Measurements from ENCODE around the gene MYO5B.

MYO5B gene

DNA sequence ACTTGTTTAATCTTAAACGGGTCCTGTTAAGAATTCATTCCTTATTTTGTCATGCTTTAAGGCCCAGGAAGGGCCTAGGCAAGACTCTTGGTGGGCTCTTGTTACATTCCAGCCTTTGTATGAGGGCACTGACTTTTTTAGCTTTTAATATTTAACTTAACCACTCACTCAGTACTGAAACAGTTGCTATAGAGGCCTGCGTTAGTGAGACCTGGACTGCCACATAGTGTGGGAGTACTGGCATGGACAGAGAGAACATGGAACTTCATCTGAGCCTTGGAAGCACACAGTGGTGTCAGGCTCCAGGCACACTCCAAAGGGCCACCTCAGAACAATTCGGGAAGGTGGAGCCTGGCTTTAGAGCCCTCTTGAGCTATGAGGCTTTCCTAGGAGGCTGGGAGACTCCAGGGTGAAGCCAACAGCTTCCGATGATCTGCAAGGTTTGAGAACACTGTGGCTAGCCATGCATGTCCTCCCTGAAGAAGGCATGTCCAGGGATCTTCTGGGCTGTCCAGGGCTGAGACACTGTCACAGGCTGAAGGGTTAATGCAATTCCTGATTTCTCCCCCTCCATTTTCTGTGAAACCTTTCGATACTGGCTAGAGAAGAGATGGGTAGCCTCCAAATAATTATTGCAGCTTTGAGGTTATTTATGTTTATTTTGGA is 226.2 kb downstream of the MYO5B start:
- H3K27ac ChIP-seq = no peak overlapping the region
- in situ Hi-C loops (cut with HindIII; ENCODE audit: low pct_ligation_motif_present, low sequenced_read_pairs) = no loop called here
- no peak for TF ChIP-seq CTCF (IDR thresholded peaks at IDR 0.05; ENCODE audit: low read depth, low read length, missing control alignments)
- no peaks in the 10 kb centered on the region for H3K36me3 ChIP-seq (replicated peaks)
- no peak overlapping the region for H3K4me3 ChIP-seq (ENCODE audit: low read depth, low read length)
- DNase-seq = no peak
- H3K27me3 ChIP-seq (replicated peaks) = no peaks in the 10 kb centered on the region

GRCh38 chr18:49967636-49968313 is 227.2 kb downstream of the MYO5B start:
- Histone ChIP-seq H3K36me3 (replicated peaks) (no peaks in the 10 kb centered on the region), H3K27ac (no peak overlapping the region), H3K4me3 (ENCODE audit: low read depth, low read length) (no peak overlapping the region), H3K27me3 (replicated peaks) (no peaks in the 10 kb centered on the region)
- DNase-seq = no peak
- in situ Hi-C loops (cut with HindIII; ENCODE audit: low pct_ligation_motif_present, low sequenced_read_pairs) = no loop called here
- TF ChIP-seq CTCF (IDR thresholded peaks at IDR 0.05; ENCODE audit: low read depth, low read length, missing control alignments) = no peak

- H3K4me3 ChIP-seq (ENCODE audit: low read depth, low read length) = no peak overlapping the region
- H3K27me3 ChIP-seq (replicated peaks) = no peaks in the 10 kb centered on the region
- in situ Hi-C loops (cut with HindIII; ENCODE audit: low pct_ligation_motif_present, low sequenced_read_pairs) = no loop called here
- no peak for TF ChIP-seq CTCF (IDR thresholded peaks at IDR 0.05; ENCODE audit: low read depth, low read length, missing control alignments)
- H3K27ac ChIP-seq = no peak overlapping the region
- H3K36me3 ChIP-seq (replicated peaks) = no peaks in the 10 kb centered on the region
- no peak for DNase-seq
Observed at GRCh38 chr18:49967171-49967570, 227.8 kb downstream of the MYO5B start.

DNA sequence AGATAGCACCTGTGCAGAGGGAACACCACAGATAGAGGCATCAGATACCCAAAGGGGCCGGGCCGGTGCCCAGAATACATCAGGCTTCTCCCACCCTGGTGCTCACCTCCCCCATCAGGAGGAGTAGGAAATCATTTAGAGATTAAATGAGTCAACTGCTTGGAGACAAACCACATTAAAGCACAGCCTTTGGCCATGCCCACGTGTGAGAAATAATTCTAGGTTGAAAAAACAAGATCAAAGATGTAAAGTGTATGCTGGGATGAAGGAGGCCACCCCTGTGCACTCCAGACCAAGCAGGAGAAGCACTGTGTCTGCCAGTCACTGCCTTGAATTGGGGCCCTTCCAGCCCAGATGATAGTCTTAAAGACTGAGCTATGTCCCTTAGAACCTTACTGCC is 228.9 kb downstream of the MYO5B start:
- Histone ChIP-seq H3K27ac (no peak overlapping the region), H3K4me3 (ENCODE audit: low read depth, low read length) (no peak overlapping the region), H3K36me3 (replicated peaks) (no peaks in the 10 kb centered on the region), H3K27me3 (replicated peaks) (no peaks in the 10 kb centered on the region)
- in situ Hi-C loops (cut with HindIII; ENCODE audit: low pct_ligation_motif_present, low sequenced_read_pairs) = no loop called here
- no peak for DNase-seq
- TF ChIP-seq CTCF (IDR thresholded peaks at IDR 0.05; ENCODE audit: low read depth, low read length, missing control alignments) = no peak

GRCh38 chr18:49963217-49963616 is 231.7 kb downstream of the MYO5B start:
- no peak for DNase-seq
- H3K27me3 ChIP-seq (replicated peaks) = no peaks in the 10 kb centered on the region
- no peak overlapping the region for H3K4me3 ChIP-seq (ENCODE audit: low read depth, low read length)
- H3K27ac ChIP-seq = no peak overlapping the region
- H3K36me3 ChIP-seq (replicated peaks) = no peaks in the 10 kb centered on the region
- no peak for TF ChIP-seq CTCF (IDR thresholded peaks at IDR 0.05; ENCODE audit: low read depth, low read length, missing control alignments)
- in situ Hi-C loops (cut with HindIII; ENCODE audit: low pct_ligation_motif_present, low sequenced_read_pairs) = no loop called here
